Mesenchymal stem cell (in vitro differentiated cells and primary cell): ENCODE measurements around the gene TSPAN11.

Experiments
- DNase-seq: peaks from one replicate; pipeline ENCODE4 v3.0.0-alpha.2; 2013
- H2AFZ ChIP-seq: one replicate; pipeline ENCODE4 v1.6.1; 2013; ENCODE audit warnings: low read depth, mild to moderate bottlenecking, control low read depth, inconsistent platforms, low read length, moderate library complexity
- H2AK5ac ChIP-seq: 2 replicates; pipeline ENCODE4 v1.6.1; 2013; ENCODE audit warnings: low read length, moderate library complexity, mild to moderate bottlenecking, inconsistent platforms; ENCODE audit not compliant: severe bottlenecking
- H2BK120ac ChIP-seq: one replicate; pipeline ENCODE4 v1.6.1; 2013; ENCODE audit warnings: low read depth, mild to moderate bottlenecking, inconsistent platforms, low read length, moderate library complexity
- H2BK12ac ChIP-seq, 2 experiments: one replicate each; pipeline ENCODE4 v1.6.1; 2013; ENCODE audit warnings: inconsistent platforms in 2 of 2, low read length in 2 of 2, mild to moderate bottlenecking in 2 of 2, moderate library complexity in 2 of 2, control low read depth in 1 of 2
- H2BK15ac ChIP-seq: one replicate; pipeline ENCODE4 v1.6.1; 2013; ENCODE audit warnings: mild to moderate bottlenecking, low read depth, inconsistent platforms; ENCODE audit not compliant: poor library complexity, severe bottlenecking
- H2BK5ac ChIP-seq: 2 replicates; pipeline ENCODE4 v1.6.1; 2013; ENCODE audit warnings: low read depth, mild to moderate bottlenecking, low read length, control low read depth, inconsistent platforms; ENCODE audit not compliant: poor library complexity, severe bottlenecking
- H3K14ac ChIP-seq, 2 experiments: one replicate each; pipeline ENCODE4 v1.6.1; 2013; ENCODE audit warnings: inconsistent platforms in 2 of 2, low read length in 2 of 2, control low read depth in 1 of 2, mild to moderate bottlenecking in 1 of 2, moderate library complexity in 1 of 2
- H3K18ac ChIP-seq, 2 experiments: one replicate each; pipeline ENCODE4 v1.6.1; 2013; ENCODE audit warnings: inconsistent platforms in 2 of 2, low read length in 2 of 2, control low read depth in 1 of 2, low read depth in 1 of 2, mild to moderate bottlenecking in 1 of 2
- H3K23ac ChIP-seq, 2 experiments: one replicate each; pipeline ENCODE4 v1.6.1; 2013; ENCODE audit warnings: inconsistent platforms in 2 of 2, low read length in 2 of 2, mild to moderate bottlenecking in 2 of 2, moderate library complexity in 2 of 2, control low read depth in 1 of 2
- H3K27ac ChIP-seq: 2 replicates; pipeline ENCODE4 v1.5.1; 2013; ENCODE audit warnings: mild to moderate bottlenecking, moderate library complexity, low read length, control low read depth, inconsistent platforms; ENCODE audit not compliant: poor library complexity, severe bottlenecking
- H3K27me3 ChIP-seq, 2 experiments: 2 replicates each; pipeline versions ENCODE4 v1.6.1 to v1.7.0; 2013; ENCODE audit warnings: low read length in 2 of 2, mild to moderate bottlenecking in 2 of 2, moderate library complexity in 2 of 2, control low read depth in 1 of 2, inconsistent platforms in 1 of 2; ENCODE audit not compliant: control insufficient read depth in 1 of 2, insufficient read depth in 1 of 2
- H3K36me3 ChIP-seq, 2 experiments: 2 replicates each; pipeline versions ENCODE4 v1.6.1 to v1.7.0; 2013; ENCODE audit warnings: low read length in 2 of 2, control low read depth in 1 of 2, inconsistent platforms in 1 of 2, low read depth in 1 of 2, mild to moderate bottlenecking in 1 of 2; ENCODE audit not compliant: insufficient read depth in 2 of 2, control insufficient read depth in 1 of 2
- H3K4ac ChIP-seq, 2 experiments: one replicate each; pipeline ENCODE4 v1.6.1; 2013; ENCODE audit warnings: inconsistent platforms in 2 of 2, low read length in 2 of 2, mild to moderate bottlenecking in 2 of 2, moderate library complexity in 2 of 2, control low read depth in 1 of 2, low read depth in 1 of 2
- H3K4me1 ChIP-seq: 2 replicates; pipeline ENCODE4 v1.6.1; 2013; ENCODE audit warnings: low read depth, low read length, control low read depth; ENCODE audit not compliant: control insufficient read depth, insufficient read depth
- H3K4me2 ChIP-seq: 2 replicates; pipeline ENCODE4 v1.6.1; 2013; ENCODE audit warnings: low read length, mild to moderate bottlenecking, inconsistent platforms; ENCODE audit not compliant: poor library complexity, severe bottlenecking
- H3K4me3 ChIP-seq, 2 experiments: 2 replicates each; pipeline versions ENCODE4 v1.5.1 to v1.7.0; 2013; ENCODE audit warnings: low read length in 2 of 2, mild to moderate bottlenecking in 2 of 2, control low read depth in 1 of 2, low read depth in 1 of 2; ENCODE audit not compliant: insufficient read depth in 1 of 2
- H3K79me1 ChIP-seq: replicated peaks from 2 replicates; pipeline ENCODE4 v1.6.1; 2013; ENCODE audit warnings: mild to moderate bottlenecking, control low read depth, low read length, inconsistent platforms; ENCODE audit not compliant: poor library complexity, severe bottlenecking
- H3K9ac ChIP-seq: 2 replicates; pipeline ENCODE4 v1.7.0; 2013; ENCODE audit warnings: mild to moderate bottlenecking, low read length, moderate library complexity
- H3K9me3 ChIP-seq: 2 replicates; pipeline ENCODE4 v1.7.0; 2013; ENCODE audit warnings: mild to moderate bottlenecking, low read length; ENCODE audit not compliant: control insufficient read depth
- H4K8ac ChIP-seq: one replicate; pipeline ENCODE4 v1.6.1; 2013; ENCODE audit warnings: inconsistent platforms, mild to moderate bottlenecking, low read length, moderate library complexity
- H4K91ac ChIP-seq: one replicate; pipeline ENCODE4 v1.6.1; 2013; ENCODE audit warnings: mild to moderate bottlenecking, low read length, inconsistent platforms
- WGBS: methylation state at CpG from one replicate; pipeline ENCODE4 v1.1.7; 2013; ENCODE audit warnings: mixed read lengths; 5-methylcytosine and 5-hydroxymethylcytosine counted together

Gene TSPAN11

DNA sequence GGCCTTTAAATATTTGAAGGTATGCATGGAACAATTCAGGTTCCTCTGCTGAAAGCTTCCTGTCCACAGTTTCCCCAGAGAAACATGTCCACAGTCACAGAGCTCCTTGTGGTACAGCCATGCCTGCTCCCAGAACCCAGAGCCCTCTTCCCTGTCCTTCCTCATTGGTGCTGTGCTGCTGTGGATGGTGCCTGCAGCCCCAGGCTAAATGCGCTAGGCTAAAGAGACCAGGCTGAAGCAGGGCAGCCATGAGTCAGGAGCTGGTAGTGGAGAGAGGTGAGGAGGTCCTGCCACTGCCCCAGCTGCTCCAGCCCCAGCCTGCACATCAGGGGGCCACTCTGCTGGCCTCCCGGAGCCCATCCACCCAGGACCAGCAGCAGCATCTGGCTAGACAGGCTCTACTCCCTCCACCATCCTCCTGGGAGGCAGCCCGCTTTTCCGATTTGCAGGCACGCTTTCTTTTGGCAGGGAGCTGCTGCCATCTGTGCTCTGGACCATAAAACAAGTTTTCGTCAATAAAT lies 81.8 kb downstream of the TSPAN11 start:
- Histone ChIP-seq H3K4me3 (no peak overlapping the region), H4K8ac (no peak overlapping the region), H3K27ac (no peak overlapping the region), H2BK5ac (no peak overlapping the region), H3K23ac (no peak overlapping the region), H2BK12ac (no peak overlapping the region), H3K9ac (no peak overlapping the region), H3K79me1 (no peaks in the 10 kb centered on the region), H3K36me3 (no peaks in the 10 kb centered on the region), H2BK120ac (no peak overlapping the region), H3K4ac (no peak overlapping the region), H2AK5ac (no peak overlapping the region), H3K4me2 (no peak overlapping the region), H3K27me3 (peaks cover 0 to 7% of the 10 kb centered on the region in 2 experiments), H3K14ac (no peak overlapping the region), H2BK15ac (no peak overlapping the region), H2AFZ (no peak overlapping the region), H3K9me3 (no peaks in the 10 kb centered on the region), H4K91ac (no peak overlapping the region), H3K4me1 (peaks cover 8% of the 10 kb centered on the region), H3K18ac (no peak overlapping the region)
- WGBS = 93% methylated on average over 5 of the region's 6 CpGs
- no peak for DNase-seq

GRCh38 chr12:31008961-31009840 lies 82.7 kb downstream of the TSPAN11 start:
- peaks cover 0 to 7% of the 10 kb centered on the region in 2 experiments for H3K27me3 ChIP-seq
- no peak for DNase-seq
- no peak overlapping the region for H4K8ac ChIP-seq
- peaks cover 8% of the 10 kb centered on the region for H3K4me1 ChIP-seq
- H2BK120ac ChIP-seq = no peak overlapping the region
- H2BK5ac ChIP-seq = no peak overlapping the region
- no peak overlapping the region for H2BK12ac ChIP-seq
- no peaks in the 10 kb centered on the region for H3K9me3 ChIP-seq
- no peak overlapping the region for H2AFZ ChIP-seq
- H3K9ac ChIP-seq = no peak overlapping the region
- no peaks in the 10 kb centered on the region for H3K36me3 ChIP-seq
- no peak overlapping the region for H4K91ac ChIP-seq
- no peak overlapping the region for H3K14ac ChIP-seq
- H3K4me3 ChIP-seq = no peak overlapping the region
- no peak overlapping the region for H3K27ac ChIP-seq
- no peak overlapping the region for H3K18ac ChIP-seq
- no peak overlapping the region for H3K23ac ChIP-seq
- no peaks in the 10 kb centered on the region for H3K79me1 ChIP-seq
- WGBS = 89% methylated on average over 19 of the region's 19 CpGs
- no peak overlapping the region for H2BK15ac ChIP-seq
- H2AK5ac ChIP-seq = no peak overlapping the region
- no peak overlapping the region for H3K4me2 ChIP-seq
- no peak overlapping the region for H3K4ac ChIP-seq

- no peak overlapping the region for H3K14ac ChIP-seq
- WGBS = 89% methylated on average over 4 of the region's 4 CpGs
- H2BK5ac ChIP-seq = no peak overlapping the region
- no peak overlapping the region for H3K4me3 ChIP-seq
- H3K9ac ChIP-seq = no peak overlapping the region
- H3K4me2 ChIP-seq = no peak overlapping the region
- H3K23ac ChIP-seq = no peak overlapping the region
- DNase-seq = no peak
- no peak overlapping the region for H2BK15ac ChIP-seq
- peaks cover 8% of the 10 kb centered on the region for H3K4me1 ChIP-seq
- no peak overlapping the region for H3K18ac ChIP-seq
- no peak overlapping the region for H4K8ac ChIP-seq
- no peak overlapping the region for H2BK120ac ChIP-seq
- no peaks in the 10 kb centered on the region for H3K79me1 ChIP-seq
- H3K27me3 ChIP-seq = peaks cover 0 to 7% of the 10 kb centered on the region in 2 experiments
- H2AK5ac ChIP-seq = no peak overlapping the region
- no peak overlapping the region for H3K27ac ChIP-seq
- no peak overlapping the region for H2AFZ ChIP-seq
- H3K4ac ChIP-seq = no peak overlapping the region
- H3K36me3 ChIP-seq = no peaks in the 10 kb centered on the region
- no peak overlapping the region for H2BK12ac ChIP-seq
- no peak overlapping the region for H4K91ac ChIP-seq
- H3K9me3 ChIP-seq = no peaks in the 10 kb centered on the region
These were observed 83.4 kb downstream of the TSPAN11 start for GRCh38 chr12:31009976-31010375.

- no peak overlapping the region for H3K18ac ChIP-seq
- no peak overlapping the region for H2BK120ac ChIP-seq
- H3K36me3 ChIP-seq = no peaks in the 10 kb centered on the region
- H3K4me3 ChIP-seq = no peak overlapping the region
- H3K27ac ChIP-seq = no peak overlapping the region
- H2AFZ ChIP-seq = no peak overlapping the region
- peaks cover 5% of the 10 kb centered on the region for H3K4me1 ChIP-seq
- no peak overlapping the region for H3K9ac ChIP-seq
- no peak overlapping the region for H4K91ac ChIP-seq
- H3K27me3 ChIP-seq = peaks cover 0 to 7% of the 10 kb centered on the region in 2 experiments
- 98% methylated on average over 5 of the region's 5 CpGs for WGBS
- H2AK5ac ChIP-seq = no peak overlapping the region
- no peak overlapping the region for H2BK5ac ChIP-seq
- H2BK12ac ChIP-seq = no peak overlapping the region
- H3K14ac ChIP-seq = no peak overlapping the region
- H3K9me3 ChIP-seq = no peaks in the 10 kb centered on the region
- H3K4ac ChIP-seq = no peak overlapping the region
- DNase-seq = no peak
- no peak overlapping the region for H3K4me2 ChIP-seq
- no peak overlapping the region for H4K8ac ChIP-seq
- H3K79me1 ChIP-seq = no peaks in the 10 kb centered on the region
- H2BK15ac ChIP-seq = no peak overlapping the region
- no peak overlapping the region for H3K23ac ChIP-seq
These were observed 84.8 kb downstream of the TSPAN11 start for GRCh38 chr12:31011336-31011735.
